NCI-H446 (cell line): ENCODE results near the gene RELB.
"Not testable (repeated sequence)": the region's sequence is repeated elsewhere in the genome, so short reads cannot be mapped to it uniquely, and the experiment has no call there.

Experiments
- DNase-seq, 2 experiments: peaks; one replicate each; lab custom pipeline; 2025; lab: John Stamatoyannopoulos, UW

Gene RELB

DNA sequence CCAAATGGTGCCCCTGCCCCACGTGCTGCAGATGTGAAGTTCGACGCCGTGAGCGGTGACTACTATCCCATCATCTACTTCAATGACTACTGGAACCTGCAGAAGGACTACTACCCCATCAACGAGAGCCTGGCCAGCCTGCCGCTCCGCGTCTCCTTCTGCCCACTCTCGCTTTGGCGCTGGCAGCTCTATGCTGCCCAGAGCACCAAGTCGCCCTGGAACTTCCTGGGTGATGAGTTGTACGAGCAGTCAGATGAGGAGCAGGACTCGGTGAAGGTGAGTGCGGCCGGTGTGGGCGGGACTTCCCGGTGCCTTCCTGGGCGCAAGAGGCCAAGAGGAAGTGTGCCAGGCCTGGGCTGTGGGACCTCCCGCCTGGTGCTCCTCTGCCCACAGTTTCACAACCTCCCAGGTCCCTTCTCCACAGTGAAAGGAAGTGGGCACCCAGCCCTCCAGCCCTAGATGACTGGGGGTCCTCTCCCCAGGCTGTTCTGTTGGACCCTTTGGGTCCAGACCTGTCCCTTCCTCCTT lies 14.1 kb upstream of the RELB start:
- no peak for DNase-seq

- DNase-seq, result no peak
Measured at GRCh38 chr19:44988273-44988672, 13.0 kb upstream of the RELB start.

DNA sequence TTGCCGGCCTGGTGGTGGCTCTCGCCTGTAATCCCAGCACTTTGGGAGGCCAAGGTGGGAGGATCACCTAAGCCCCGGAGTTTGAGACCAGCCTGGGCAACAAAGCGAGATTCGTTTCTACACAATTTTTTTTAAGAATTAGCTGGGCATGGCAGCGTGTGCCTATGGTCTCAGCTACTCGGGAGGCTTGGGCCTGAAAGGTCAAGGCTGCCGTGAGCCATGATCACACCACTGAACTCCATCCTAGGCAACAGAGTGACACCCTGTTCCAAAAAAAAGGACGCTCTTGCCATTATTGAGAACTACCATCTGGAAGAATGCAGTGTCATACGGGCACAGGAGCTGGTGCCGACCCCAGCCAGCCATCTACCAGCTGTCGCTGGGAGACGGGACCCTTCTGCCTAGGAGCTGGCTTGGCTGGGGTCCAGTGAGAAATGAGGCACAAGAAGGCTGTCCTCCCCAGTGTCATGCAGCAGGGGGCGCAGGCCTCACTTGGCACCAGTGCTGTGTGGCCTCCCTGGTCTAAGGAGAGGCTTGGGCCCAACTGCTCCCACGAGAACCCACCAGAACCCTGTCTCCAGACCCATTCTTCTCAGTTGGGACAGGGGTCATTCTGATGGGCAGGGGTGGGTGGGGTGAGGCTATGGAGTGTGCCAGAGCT lies 12.2 kb upstream of the RELB start:
- peak; percentile 12 to 75 for DNase-seq

GRCh38 chr19:44990459-44990858 lies 10.8 kb upstream of the RELB start:
- no peak for DNase-seq

GRCh38 chr19:44990966-44991365 lies 10.3 kb upstream of the RELB start:
- no peak for DNase-seq

DNA sequence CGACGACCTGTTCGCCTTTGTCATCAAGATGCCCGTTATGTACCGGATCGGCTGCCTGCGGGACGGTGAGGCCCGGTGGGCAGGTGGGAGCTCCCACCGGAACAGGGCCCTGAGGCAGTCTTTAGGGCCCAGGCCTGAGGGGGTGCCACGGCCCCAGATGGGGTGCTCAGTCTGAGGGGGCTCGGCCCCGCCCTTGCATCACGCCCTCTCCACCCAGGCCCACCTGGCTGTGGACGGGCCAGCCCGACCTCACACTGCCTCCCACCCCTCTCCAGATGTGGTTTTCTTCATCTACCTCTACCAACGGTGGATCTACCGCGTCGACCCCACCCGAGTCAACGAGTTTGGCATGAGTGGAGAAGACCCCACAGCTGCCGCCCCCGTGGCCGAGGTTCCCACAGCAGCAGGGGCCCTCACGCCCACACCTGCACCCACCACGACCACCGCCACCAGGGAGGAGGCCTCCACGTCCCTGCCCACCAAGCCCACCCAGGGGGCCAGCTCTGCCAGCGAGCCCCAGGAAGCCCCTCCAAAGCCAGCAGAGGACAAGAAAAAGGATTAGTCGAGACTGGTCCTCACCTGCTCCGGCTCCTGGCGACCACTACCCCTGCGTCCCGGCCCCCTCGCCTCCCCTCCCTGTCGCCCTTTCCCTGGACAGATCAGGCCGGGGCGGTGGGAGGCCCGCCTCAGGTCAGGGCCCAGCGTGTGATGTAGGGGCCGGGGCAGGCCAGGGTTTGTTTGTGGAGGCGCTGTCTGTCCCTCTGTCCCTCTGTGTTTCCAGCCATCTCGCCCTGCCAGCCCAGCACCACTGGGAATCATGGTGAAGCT lies 8.7 kb upstream of the RELB start:
- DNase-seq, result no peak

DNA sequence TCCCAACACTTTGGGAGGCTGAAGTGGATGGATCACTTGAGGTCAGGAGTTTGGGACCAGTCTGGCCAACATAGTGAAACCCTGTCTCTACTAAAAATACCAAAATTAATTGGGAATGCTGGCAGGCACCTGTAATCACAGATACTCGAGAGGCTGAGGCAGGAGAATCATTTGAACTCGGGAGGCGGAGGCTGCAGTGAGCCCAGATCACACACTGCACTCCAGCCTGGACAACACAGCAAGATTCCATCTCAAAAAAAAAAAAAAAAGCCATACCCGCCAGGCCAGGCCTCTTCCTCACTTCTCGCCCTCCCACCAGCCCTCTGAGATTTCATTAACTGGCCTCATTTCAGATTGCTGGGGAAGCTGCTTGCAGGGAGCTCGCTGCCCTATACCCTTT lies 7.7 kb upstream of the RELB start:
- no peak for DNase-seq

DNA sequence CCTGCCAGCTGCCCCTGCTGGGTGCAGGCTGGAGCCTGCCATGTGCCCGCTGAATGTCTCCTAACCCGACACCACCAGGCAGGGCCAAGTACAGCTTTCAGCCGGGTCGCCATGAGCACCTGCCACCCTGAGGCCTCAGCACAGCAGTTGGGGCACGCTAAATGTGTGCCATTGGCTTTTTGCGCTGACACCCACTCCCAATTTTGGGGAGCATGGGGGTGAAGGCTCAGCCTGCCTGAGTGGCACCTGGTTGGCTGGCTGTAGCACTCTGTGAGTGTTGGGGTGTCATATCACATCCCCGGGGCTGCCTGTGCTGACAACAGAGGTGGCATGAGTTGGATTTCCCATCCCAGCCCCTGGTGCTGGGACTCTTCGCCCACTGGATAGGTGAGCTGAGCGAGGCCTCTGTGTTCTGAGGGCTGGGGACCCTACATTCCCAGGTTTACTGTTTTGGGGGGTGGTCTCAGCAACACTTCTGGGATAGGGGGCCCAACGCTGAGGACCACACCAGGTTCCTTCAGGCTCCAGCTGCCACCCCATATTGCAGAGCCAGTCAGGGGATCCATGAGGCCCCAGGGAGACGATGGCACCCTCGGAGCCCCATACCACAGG lies 7.2 kb upstream of the RELB start:
- no peak for DNase-seq

GRCh38 chr19:44998025-44998424 lies 3.2 kb upstream of the RELB start:
- no peak for DNase-seq

- DNase-seq, result not testable (repeated sequence)
Measured at GRCh38 chr19:44999131-44999925, 1.9 kb upstream of the RELB start.

DNA sequence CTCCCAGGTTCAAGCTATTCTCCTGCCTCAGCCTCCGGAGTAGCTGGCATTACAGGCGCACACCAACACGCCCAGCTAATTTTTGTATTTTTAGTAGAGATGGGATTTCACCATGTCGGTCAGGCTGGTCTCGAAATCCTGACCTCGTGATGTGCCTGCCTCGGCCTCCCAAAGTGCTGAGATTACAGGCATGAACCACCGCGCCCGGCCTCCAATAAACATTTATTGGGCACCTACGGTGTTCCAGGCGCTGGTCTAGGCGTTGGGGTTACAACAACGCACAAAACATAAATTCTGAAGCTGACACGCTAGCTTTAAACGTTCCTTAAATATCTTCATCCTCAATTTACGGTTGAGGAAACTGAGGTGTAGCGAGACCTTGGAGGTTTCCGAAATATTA lies 599 bp upstream of the RELB start:
- DNase-seq, result not testable (repeated sequence)

DNA sequence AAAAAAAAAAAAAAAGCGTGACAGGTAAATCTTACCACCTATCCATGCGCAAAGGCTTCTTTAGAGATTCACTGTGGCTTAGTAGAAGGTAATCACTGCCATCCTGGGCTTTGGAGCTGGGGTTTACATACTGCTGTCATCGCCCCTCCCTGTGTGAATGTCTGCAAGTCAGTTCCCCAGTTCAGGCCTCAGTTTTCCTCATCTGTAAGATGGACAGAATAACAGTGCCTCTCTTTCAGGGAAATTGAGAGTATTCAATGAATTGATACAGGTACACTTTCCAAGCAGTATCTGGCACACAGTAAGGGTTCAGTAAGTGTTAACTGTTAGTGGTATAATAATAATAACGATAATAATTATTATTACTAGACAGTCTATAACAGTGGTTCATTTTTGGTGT lies 2.2 kb downstream of the RELB start:
- no peak for DNase-seq

GRCh38 chr19:45005787-45006186 lies 4.5 kb downstream of the RELB start:
- DNase-seq, result no peak

GRCh38 chr19:45008552-45008951 lies 7.3 kb downstream of the RELB start:
- DNase-seq, result no peak

DNA sequence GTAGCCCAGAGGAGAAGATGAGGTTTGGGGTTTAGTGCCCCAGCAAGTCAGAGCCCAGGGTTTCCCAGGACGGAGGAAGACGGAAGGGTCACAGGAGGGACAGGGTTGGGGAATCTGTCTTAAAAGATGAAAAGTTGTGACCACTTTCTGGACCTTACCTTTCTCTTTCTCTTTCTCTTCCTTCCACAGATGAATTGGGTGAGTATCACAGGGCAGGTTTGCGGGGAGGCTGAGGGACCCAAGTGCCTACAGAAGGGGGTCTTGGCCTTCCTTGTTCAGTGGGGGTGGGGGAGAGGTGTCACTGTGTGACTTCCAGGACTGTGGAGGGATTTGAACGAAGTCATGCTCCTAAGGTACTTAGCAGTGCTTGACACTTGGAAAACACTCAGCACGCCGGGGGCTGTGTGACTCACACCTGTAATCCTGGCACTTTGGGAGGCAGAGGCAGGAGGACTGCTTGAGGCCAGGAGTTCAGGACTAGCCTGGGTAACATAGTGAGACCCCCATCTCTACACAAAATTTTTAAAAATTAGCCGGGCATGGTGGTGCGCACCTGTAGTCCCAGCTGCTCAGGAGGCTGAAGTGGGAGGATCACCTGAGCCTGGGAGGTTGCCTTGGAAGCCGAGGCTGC lies 8.5 kb downstream of the RELB start:
- DNase-seq, result no peak

DNA sequence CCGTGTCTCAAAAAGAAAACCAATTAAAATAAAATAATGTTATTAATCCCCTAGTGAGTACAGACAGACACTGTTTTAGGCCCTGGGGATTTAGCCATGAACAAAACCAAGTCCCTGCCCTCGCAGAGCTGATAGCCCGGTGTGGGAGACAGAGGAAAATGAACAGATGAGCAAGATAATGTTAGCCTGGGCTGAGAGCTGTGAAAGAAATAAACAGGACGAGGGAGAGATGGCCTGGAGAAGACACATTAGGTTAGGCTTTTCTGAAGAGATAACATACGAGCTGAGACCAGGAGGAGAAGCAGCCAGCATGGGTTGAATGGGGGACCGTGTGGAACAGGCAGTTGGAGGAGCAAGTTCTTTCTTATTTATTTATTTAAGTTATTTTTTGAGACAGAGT lies 9.0 kb downstream of the RELB start:
- no peak for DNase-seq

- DNase-seq, result no peak
Measured at GRCh38 chr19:45011959-45012358, 10.7 kb downstream of the RELB start.

GRCh38 chr19:45016388-45017314 lies 15.4 kb downstream of the RELB start:
- peak; percentile 59 to 82 for DNase-seq

GRCh38 chr19:45019187-45019586 lies 17.9 kb downstream of the RELB start:
- no peak for DNase-seq

DNA sequence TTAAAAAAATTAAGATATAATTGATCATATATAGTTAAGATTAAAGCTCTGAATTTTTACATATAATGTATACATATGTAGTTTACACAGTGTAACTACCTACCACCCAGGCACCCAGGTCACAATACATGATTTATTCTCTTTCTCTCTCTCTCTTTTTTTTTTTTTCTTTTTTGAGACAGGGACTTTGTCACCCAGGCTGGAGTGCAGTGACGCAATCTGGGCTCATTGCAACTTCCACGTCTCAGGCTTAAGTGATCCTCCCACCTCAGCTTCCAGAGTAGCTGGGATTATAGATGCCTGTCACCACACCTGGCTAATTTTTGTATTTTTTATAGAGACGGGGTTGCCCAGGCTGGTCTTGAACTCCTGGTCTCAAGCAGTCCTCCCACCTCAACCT lies 18.8 kb downstream of the RELB start:
- no peak for DNase-seq

DNA sequence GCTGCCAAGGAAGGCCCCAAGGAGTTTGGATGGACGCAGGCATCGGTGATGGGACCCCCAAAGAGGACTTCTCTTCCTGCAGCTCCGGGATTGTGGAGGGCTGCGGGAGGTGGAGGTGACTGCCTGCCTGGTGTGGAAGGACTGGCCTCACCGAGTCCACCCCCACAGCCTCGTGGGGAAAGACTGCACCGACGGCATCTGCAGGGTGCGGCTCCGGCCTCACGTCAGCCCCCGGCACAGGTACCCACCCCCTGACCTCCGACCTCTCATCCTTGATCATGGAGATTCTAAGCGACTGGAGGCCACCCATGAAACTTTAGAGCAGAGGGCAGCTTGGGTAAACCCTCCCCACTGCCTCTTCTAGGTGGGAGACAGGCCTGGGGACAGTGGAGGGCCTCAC lies 20.7 kb downstream of the RELB start:
- DNase-seq, result no peak
